HCT116 (cell line): ENCODE results near the gene GMDS.

Source experiments
- CTCF ChIP-seq, 3 experiments: fragments of 200-600 bp in 1 of 3; sonication (generic) in 1 of 3; IDR thresholded peaks in 2 of 3; conservative IDR thresholded peaks in 1 of 3; 2 replicates each; pipeline ENCODE4 v1.5.1; 2012 to 2017; ENCODE audit warnings: low read depth in 2 of 3, low read length in 2 of 3, antibody characterized with exemption in 1 of 3, borderline replicate concordance in 1 of 3, control low read depth in 1 of 3, mild to moderate bottlenecking in 1 of 3, mixed read lengths in 1 of 3, mixed run types in 1 of 3, moderate library complexity in 1 of 3; ENCODE audit not compliant: insufficient read depth in 1 of 3
- POLR2A ChIP-seq: IDR thresholded peaks from 2 replicates; pipeline ENCODE4 v1.7.0; 2011; ENCODE audit warnings: borderline replicate concordance; ENCODE audit not compliant: insufficient read depth, insufficient read length; ENCODE audit errors: extremely low read depth

DNA sequence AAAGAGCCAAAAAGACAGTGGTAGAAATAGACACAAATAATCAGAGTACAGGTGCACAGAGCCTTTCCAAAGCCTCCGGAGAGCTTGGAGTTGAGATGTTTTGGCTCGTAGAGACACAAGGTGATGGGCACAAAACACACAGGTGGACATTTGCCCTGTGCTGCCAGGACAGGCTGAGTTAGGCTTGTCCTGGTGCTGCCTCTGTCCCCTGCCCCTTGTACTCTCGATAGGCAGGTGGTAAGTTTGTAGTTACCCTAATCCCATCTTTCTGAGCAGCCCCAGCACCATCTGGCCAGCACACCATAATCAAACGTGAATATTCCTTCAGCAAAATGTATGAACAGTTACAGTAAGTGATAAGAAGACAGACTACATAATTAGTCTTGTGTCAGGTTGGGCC, 540.2 kb downstream of the GMDS start:
- TF ChIP-seq CTCF (IDR thresholded peaks at IDR 0.05 in 2 of 3, conservative IDR thresholded peaks at IDR 0.05 in 1 of 3; ENCODE audit: borderline replicate concordance in 1 of 3, insufficient read depth in 1 of 3, low read depth in 2 of 3, low read length in 2 of 3) = no peak
- no peak for TF ChIP-seq POLR2A
